ENCODE results near the gene ATF3.

- no peak for TF ChIP-seq EZH2 (IDR thresholded peaks at IDR 0.05; ENCODE audit: low read length, missing control alignments)
- TF ChIP-seq, protein P1, sequence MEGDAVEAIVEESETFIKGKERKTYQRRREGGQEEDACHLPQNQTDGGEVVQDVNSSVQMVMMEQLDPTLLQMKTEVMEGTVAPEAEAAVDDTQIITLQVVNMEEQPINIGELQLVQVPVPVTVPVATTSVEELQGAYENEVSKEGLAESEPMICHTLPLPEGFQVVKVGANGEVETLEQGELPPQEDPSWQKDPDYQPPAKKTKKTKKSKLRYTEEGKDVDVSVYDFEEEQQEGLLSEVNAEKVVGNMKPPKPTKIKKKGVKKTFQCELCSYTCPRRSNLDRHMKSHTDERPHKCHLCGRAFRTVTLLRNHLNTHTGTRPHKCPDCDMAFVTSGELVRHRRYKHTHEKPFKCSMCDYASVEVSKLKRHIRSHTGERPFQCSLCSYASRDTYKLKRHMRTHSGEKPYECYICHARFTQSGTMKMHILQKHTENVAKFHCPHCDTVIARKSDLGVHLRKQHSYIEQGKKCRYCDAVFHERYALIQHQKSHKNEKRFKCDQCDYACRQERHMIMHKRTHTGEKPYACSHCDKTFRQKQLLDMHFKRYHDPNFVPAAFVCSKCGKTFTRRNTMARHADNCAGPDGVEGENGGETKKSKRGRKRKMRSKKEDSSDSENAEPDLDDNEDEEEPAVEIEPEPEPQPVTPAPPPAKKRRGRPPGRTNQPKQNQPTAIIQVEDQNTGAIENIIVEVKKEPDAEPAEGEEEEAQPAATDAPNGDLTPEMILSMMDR (conservative IDR thresholded peaks at IDR 0.05 in 1 of 2, IDR thresholded peaks at IDR 0.05 in 1 of 2; ENCODE audit: low read depth in 1 of 2, low read length in 2 of 2), result no peak
These were observed 26.3 kb upstream of the ATF3 start for GRCh38 chr1:212582291-212582690.
